ENCODE measurements around the gene WFDC1. TPM values are rescaled to one million over a fixed set of nuclear protein-coding genes. Genes with fewer than 3 reads are reported as not detected.

WFDC1 gene
- total and polyA plus RNA-seq, 4 donors = 3.8 to 10.4 (median 9.2) TPM

GRCh38 chr16:84362471-84362941, 67.8 kb downstream of the WFDC1 start:
- peak overlapping the region; percentile 29 for H3K27ac ChIP-seq (ENCODE audit: low read depth, low read length)
- no peak overlapping the region for H3K4me3 ChIP-seq (ENCODE audit: low read depth, low read length)
- WGBS (ENCODE audit: insufficient coverage) = 14% methylated on average over 8 of the region's 13 CpGs
- no peaks in the 10 kb centered on the region for H3K36me3 ChIP-seq (ENCODE audit: control insufficient read depth, insufficient read depth, low read length)
- peaks cover 17% of the 10 kb centered on the region for H3K4me1 ChIP-seq (ENCODE audit: control insufficient read depth, insufficient read depth, low read length)
- peaks cover 5% of the 10 kb centered on the region for H3K27me3 ChIP-seq (ENCODE audit: control insufficient read depth, insufficient read depth, low read length)
- DNase-seq (ENCODE audit: low read depth in 4 of 6, low spot score in 6 of 6) = peak in 3 of 6 donors; percentile 30 to 80 (median 56)
- no peaks in the 10 kb centered on the region for H3K9me3 ChIP-seq (ENCODE audit: control insufficient read depth, insufficient read depth, low read length)

GRCh38 chr16:84366208-84366607, 71.5 kb downstream of the WFDC1 start:
- Histone ChIP-seq H3K9me3 (ENCODE audit: control insufficient read depth, insufficient read depth, low read length) (no peaks in the 10 kb centered on the region), H3K27ac (ENCODE audit: low read depth, low read length) (no peak overlapping the region), H3K4me3 (ENCODE audit: low read depth, low read length) (no peak overlapping the region), H3K36me3 (ENCODE audit: control insufficient read depth, insufficient read depth, low read length) (no peaks in the 10 kb centered on the region), H3K27me3 (ENCODE audit: control insufficient read depth, insufficient read depth, low read length) (peaks cover 20% of the 10 kb centered on the region), H3K4me1 (ENCODE audit: control insufficient read depth, insufficient read depth, low read length) (peaks cover 30% of the 10 kb centered on the region)
- DNase-seq (ENCODE audit: low read depth in 4 of 6, low spot score in 6 of 6) = no peak
- WGBS (ENCODE audit: insufficient coverage) = 93% methylated on average over 5 of the region's 9 CpGs

DNA sequence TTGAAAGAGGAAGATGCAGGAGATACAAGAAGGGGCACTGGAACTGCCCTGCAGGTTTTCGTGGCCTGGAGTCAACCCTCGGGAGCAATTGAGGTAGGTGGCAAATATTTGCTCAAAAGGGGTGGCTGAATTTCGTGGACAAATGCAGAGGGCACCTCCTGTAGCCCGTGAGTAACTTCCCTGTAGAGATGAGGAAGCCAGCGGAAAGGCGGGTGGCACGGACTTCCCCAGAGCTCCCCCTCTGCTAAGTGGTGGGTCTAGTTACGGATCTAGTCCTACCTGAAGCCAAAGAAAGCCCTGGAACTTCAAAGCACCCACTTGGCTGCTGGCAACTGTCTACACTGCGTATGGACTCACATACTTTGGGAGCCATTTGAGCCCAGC, 72.6 kb downstream of the WFDC1 start:
- DNase-seq (ENCODE audit: low read depth in 4 of 6, low spot score in 6 of 6) = no peak
- H3K27ac ChIP-seq (ENCODE audit: low read depth, low read length) = no peak overlapping the region
- H3K9me3 ChIP-seq (ENCODE audit: control insufficient read depth, insufficient read depth, low read length) = no peaks in the 10 kb centered on the region
- H3K27me3 ChIP-seq (ENCODE audit: control insufficient read depth, insufficient read depth, low read length) = peaks cover 20% of the 10 kb centered on the region
- WGBS (ENCODE audit: insufficient coverage) = 81% methylated on average over 8 of the region's 9 CpGs
- H3K4me1 ChIP-seq (ENCODE audit: control insufficient read depth, insufficient read depth, low read length) = peaks cover 29% of the 10 kb centered on the region
- H3K36me3 ChIP-seq (ENCODE audit: control insufficient read depth, insufficient read depth, low read length) = no peaks in the 10 kb centered on the region
- no peak overlapping the region for H3K4me3 ChIP-seq (ENCODE audit: low read depth, low read length)

DNA sequence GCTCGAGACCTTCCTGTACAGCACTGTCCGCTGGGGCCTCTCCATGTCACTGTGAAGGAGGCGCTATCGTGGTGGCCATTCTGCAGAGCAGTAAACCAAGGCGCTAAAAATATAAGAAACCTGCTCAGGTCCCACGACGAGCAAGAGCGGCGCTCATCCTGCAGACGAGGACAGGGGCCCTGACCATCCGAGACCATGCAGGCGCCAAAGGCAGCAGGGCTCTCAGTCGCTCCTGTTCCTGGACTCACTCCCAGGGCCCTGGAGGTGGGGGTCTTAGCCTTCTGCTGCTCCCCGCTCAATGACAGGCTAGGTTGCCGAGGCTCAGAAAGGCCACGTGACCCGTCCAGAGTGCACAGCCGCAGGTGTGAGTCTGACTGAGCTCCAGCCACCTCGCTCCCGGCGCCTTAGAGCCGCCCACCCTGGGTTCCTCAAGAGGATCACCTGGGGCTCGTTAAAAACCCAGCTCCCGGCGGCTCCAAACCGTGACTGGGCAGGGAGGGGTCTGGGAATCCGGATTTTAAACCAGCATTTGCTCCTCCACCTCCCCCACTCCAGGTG, 73.2 kb downstream of the WFDC1 start:
- WGBS (ENCODE audit: insufficient coverage) = 48% methylated on average over 23 of the region's 27 CpGs
- H3K27me3 ChIP-seq (ENCODE audit: control insufficient read depth, insufficient read depth, low read length) = peaks cover 20% of the 10 kb centered on the region
- H3K4me1 ChIP-seq (ENCODE audit: control insufficient read depth, insufficient read depth, low read length) = peaks cover 23% of the 10 kb centered on the region
- H3K9me3 ChIP-seq (ENCODE audit: control insufficient read depth, insufficient read depth, low read length) = no peaks in the 10 kb centered on the region
- no peaks in the 10 kb centered on the region for H3K36me3 ChIP-seq (ENCODE audit: control insufficient read depth, insufficient read depth, low read length)
- H3K27ac ChIP-seq (ENCODE audit: low read depth, low read length) = no peak overlapping the region
- DNase-seq (ENCODE audit: low read depth in 4 of 6, low spot score in 6 of 6) = no peak
- no peak overlapping the region for H3K4me3 ChIP-seq (ENCODE audit: low read depth, low read length)

- H3K27ac ChIP-seq (ENCODE audit: low read depth, low read length) = no peak within 1 kb of the TSS
- H3K4me3 ChIP-seq (ENCODE audit: low read depth, low read length) = no peak within 1 kb of the TSS
- peak in 1 of 6 donors; percentile 36 for DNase-seq (ENCODE audit: low read depth in 4 of 6, low spot score in 6 of 6)
- 2% methylated on average over 66 of the region's 66 CpGs for WGBS (ENCODE audit: insufficient coverage)
- H3K9me3 ChIP-seq (ENCODE audit: control insufficient read depth, insufficient read depth, low read length) = no peaks in the 10 kb centered on the region
- H3K4me1 ChIP-seq (ENCODE audit: control insufficient read depth, insufficient read depth, low read length) = peaks cover 18% of the 10 kb centered on the region
- peaks cover 20% of the 10 kb centered on the region for H3K27me3 ChIP-seq (ENCODE audit: control insufficient read depth, insufficient read depth, low read length)
- H3K36me3 ChIP-seq (ENCODE audit: control insufficient read depth, insufficient read depth, low read length) = no peaks in the 10 kb centered on the region
These were observed 73.8 kb downstream of the WFDC1 start, which contains the start of gene ATP2C2 for GRCh38 chr16:84368308-84368996. TSS of gene ATP2C2 (plus strand) at chr16:84368538. CDS start at chr16:84368616, 78 bp downstream.

- Histone ChIP-seq H3K9me3 (ENCODE audit: control insufficient read depth, insufficient read depth, low read length) (no peaks in the 10 kb centered on the region), H3K4me3 (ENCODE audit: low read depth, low read length) (no peak overlapping the region), H3K36me3 (ENCODE audit: control insufficient read depth, insufficient read depth, low read length) (no peaks in the 10 kb centered on the region), H3K4me1 (ENCODE audit: control insufficient read depth, insufficient read depth, low read length) (peaks cover 18% of the 10 kb centered on the region), H3K27ac (ENCODE audit: low read depth, low read length) (no peak overlapping the region), H3K27me3 (ENCODE audit: control insufficient read depth, insufficient read depth, low read length) (peaks cover 20% of the 10 kb centered on the region)
- WGBS (ENCODE audit: insufficient coverage) = 54% methylated on average over 4 of the region's 7 CpGs
- DNase-seq (ENCODE audit: low read depth in 4 of 6, low spot score in 6 of 6) = no peak
These were observed 74.4 kb downstream of the WFDC1 start for GRCh38 chr16:84369105-84369504.

DNA sequence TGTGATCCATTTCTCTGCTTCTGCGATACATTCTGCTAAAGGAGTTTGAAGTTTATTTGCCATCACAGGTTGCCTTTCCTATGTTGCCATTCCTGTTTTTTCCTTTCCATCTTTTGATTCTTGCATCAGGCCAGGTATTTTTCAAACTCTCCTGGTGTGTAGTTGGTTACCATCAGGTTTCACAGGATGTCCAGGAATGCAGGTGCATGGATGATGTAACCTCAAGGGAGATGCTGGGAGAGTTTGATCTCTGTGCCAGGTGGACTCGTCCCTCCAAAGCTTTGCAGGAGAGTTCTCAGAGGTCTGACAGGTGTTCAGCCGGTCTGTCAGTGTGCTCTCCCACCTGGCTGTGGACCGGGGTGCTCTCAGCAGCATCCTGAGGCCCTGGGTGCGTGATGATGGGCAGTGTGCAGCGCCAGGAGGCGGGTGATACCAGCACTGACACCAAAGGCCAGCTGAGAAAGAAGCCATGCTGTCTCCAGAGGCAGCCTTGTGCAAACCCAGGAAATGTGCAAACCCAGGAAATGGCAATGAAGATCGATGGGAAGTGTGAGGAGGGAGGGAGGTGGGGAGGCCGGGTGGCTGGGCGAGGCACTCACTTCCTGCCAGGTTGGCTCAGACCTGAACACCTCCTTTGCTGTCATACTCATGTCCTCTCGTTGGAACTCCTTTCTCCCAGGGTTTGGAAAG, 75.4 kb downstream of the WFDC1 start:
- Histone ChIP-seq H3K4me3 (ENCODE audit: low read depth, low read length) (no peak overlapping the region), H3K27ac (ENCODE audit: low read depth, low read length) (no peak overlapping the region), H3K27me3 (ENCODE audit: control insufficient read depth, insufficient read depth, low read length) (peaks cover 20% of the 10 kb centered on the region), H3K36me3 (ENCODE audit: control insufficient read depth, insufficient read depth, low read length) (no peaks in the 10 kb centered on the region), H3K9me3 (ENCODE audit: control insufficient read depth, insufficient read depth, low read length) (no peaks in the 10 kb centered on the region), H3K4me1 (ENCODE audit: control insufficient read depth, insufficient read depth, low read length) (peaks cover 18% of the 10 kb centered on the region)
- WGBS (ENCODE audit: insufficient coverage) = 73% methylated on average over 6 of the region's 11 CpGs
- no peak for DNase-seq (ENCODE audit: low read depth in 4 of 6, low spot score in 6 of 6)

DNA sequence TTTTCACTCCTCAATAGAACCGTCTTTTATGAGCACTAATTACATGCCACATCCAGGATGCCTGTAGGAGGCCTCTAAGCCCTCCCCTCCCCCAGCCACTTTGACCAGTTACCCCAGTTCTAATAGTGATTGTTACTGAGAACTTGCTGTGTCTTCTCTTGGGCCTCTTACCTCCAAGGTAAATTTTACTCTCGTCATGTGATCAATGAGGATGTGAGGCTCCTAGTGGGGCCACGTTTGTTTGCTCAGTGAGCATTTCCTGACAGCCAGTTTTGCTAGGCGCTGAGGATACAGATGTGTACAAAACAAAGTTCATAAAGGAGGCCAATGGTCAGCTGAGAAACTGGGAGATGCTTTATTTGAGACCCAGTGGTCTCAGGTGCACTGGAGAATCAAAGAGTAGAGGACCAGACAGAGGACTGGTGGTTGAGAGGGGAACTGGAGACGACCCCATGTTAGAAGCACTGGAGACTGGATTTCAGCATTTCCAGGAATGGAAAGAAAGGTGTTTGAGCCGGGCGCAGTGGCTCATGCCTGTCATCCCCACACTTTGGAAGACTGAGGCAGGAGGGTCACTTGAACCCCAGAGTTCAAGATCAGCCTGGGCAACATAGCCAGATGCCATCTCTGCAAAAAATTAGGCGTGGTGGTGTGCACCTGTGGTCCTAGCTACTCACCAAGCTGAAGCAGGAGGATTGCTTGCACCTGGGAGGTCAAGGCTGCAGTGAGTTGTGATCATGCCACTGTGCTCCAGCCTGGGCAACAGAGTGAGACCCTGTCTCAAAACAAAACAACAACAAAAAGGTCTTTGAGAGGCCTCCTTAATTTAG, 76.3 kb downstream of the WFDC1 start:
- 89% methylated on average over 6 of the region's 8 CpGs for WGBS (ENCODE audit: insufficient coverage)
- Histone ChIP-seq H3K36me3 (ENCODE audit: control insufficient read depth, insufficient read depth, low read length) (no peaks in the 10 kb centered on the region), H3K4me3 (ENCODE audit: low read depth, low read length) (no peak overlapping the region), H3K4me1 (ENCODE audit: control insufficient read depth, insufficient read depth, low read length) (peaks cover 18% of the 10 kb centered on the region), H3K27me3 (ENCODE audit: control insufficient read depth, insufficient read depth, low read length) (peaks cover 20% of the 10 kb centered on the region), H3K9me3 (ENCODE audit: control insufficient read depth, insufficient read depth, low read length) (no peaks in the 10 kb centered on the region), H3K27ac (ENCODE audit: low read depth, low read length) (no peak overlapping the region)
- no peak for DNase-seq (ENCODE audit: low read depth in 4 of 6, low spot score in 6 of 6)

DNA sequence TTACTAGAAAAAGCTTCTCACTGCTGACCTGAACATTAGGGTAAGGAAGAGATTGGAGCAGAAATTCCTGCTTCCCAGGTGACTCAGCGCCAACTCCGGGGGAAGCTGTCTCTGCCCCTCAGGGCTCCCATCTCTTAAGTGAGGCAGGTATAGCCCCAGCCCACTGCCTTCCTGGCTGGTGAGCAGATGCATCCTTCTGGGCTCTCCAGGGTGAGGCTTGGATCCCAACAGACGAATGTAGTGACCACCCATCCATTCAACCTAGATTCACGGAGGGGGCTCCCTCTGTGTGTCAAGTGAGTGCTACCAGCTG, 76.8 kb downstream of the WFDC1 start:
- Histone ChIP-seq H3K4me1 (ENCODE audit: control insufficient read depth, insufficient read depth, low read length) (peaks cover 18% of the 10 kb centered on the region), H3K4me3 (ENCODE audit: low read depth, low read length) (no peak overlapping the region), H3K27me3 (ENCODE audit: control insufficient read depth, insufficient read depth, low read length) (peaks cover 20% of the 10 kb centered on the region), H3K27ac (ENCODE audit: low read depth, low read length) (no peak overlapping the region), H3K9me3 (ENCODE audit: control insufficient read depth, insufficient read depth, low read length) (no peaks in the 10 kb centered on the region), H3K36me3 (ENCODE audit: control insufficient read depth, insufficient read depth, low read length) (no peaks in the 10 kb centered on the region)
- WGBS (ENCODE audit: insufficient coverage) = 100% methylated on average over 2 of the region's 4 CpGs
- DNase-seq (ENCODE audit: low read depth in 4 of 6, low spot score in 6 of 6) = no peak

Measured in spinal cord (tissue), 10 donors.